CD4-positive, alpha-beta T cell (primary cell): ENCODE results near the gene PINLYP. TPM values are rescaled to one million over a fixed set of nuclear protein-coding genes. Genes with fewer than 3 reads are reported as not detected.
A peak's percentile ranks its signal among the peaks of the same experiment; 100 is the strongest.

ENCODE experiments used
- ATAC-seq: fragments of 200-7000 bp; cut with Tn5 transposase; one replicate; pipeline ENCODE4 v1.10.0; 2022; ENCODE audit warnings: mild to moderate bottlenecking; ENCODE audit not compliant: poor library complexity
- CTCF ChIA-PET: fragments of 350-600 bp; sonication (Branson Sonifier 250); formaldehyde crosslinking; loops from one replicate; lab custom pipeline; 2021; ENCODE audit warnings: antibody characterized with exemption, inconsistent platforms; lab: Charles Lee
- POLR2A ChIA-PET: fragments of 350-600 bp; sonication (Branson Sonifier 250); formaldehyde crosslinking; loops from one replicate; lab custom pipeline; 2021; ENCODE audit warnings: antibody characterized with exemption, inconsistent platforms; lab: Charles Lee
- DNase-seq, 14 experiments: peaks; one replicate each; pipeline ENCODE4 v3.0.0-alpha.2; 2013 to 2020; ENCODE audit warnings: mixed read lengths in 2 of 14
- H3K27ac ChIP-seq, 2 donors: one replicate each; pipeline versions ENCODE4 v1.5.1 to v1.7.0; 2013; ENCODE audit warnings: low read length in 2 of 2, low read depth in 1 of 2, mild to moderate bottlenecking in 1 of 2
- H3K27me3 ChIP-seq, 2 experiments: 1 replicate in 1 of 2; 2 replicates in 1 of 2; pipeline versions ENCODE4 v1.6.1 to v1.7.0; 2013; ENCODE audit warnings: low read length in 2 of 2, control low read depth in 1 of 2, mild to moderate bottlenecking in 1 of 2, moderate library complexity in 1 of 2; ENCODE audit not compliant: insufficient read depth in 2 of 2, control insufficient read depth in 1 of 2
- H3K36me3 ChIP-seq: one replicate; pipeline ENCODE4 v1.6.1; 2013; ENCODE audit warnings: low read length, control low read depth; ENCODE audit not compliant: insufficient read depth
- H3K4me1 ChIP-seq: one replicate; pipeline ENCODE4 v1.6.1; 2013; ENCODE audit warnings: low read length, control low read depth; ENCODE audit not compliant: insufficient read depth
- H3K4me3 ChIP-seq: one replicate; pipeline ENCODE4 v1.5.1; 2013; ENCODE audit warnings: mild to moderate bottlenecking, low read length, moderate library complexity
- H3K9me3 ChIP-seq, 2 experiments: 1 replicate in 1 of 2; 2 replicates in 1 of 2; pipeline versions ENCODE4 v1.6.1 to v1.7.0; 2013; ENCODE audit warnings: low read length in 2 of 2, mild to moderate bottlenecking in 2 of 2, control low read depth in 1 of 2, moderate library complexity in 1 of 2; ENCODE audit not compliant: control insufficient read depth in 1 of 2, insufficient read depth in 1 of 2
- H3K27ac Mint-ChIP-seq: one replicate; pipeline ENCODE4 v1.8.0; 2020; ENCODE audit warnings: mixed read lengths
- H3K27me3 Mint-ChIP-seq: one replicate; pipeline ENCODE4 v1.8.0; 2021; ENCODE audit warnings: mixed read lengths
- H3K36me3 Mint-ChIP-seq: one replicate; pipeline ENCODE4 v1.8.0; 2021; ENCODE audit warnings: low read depth, mixed read lengths
- H3K4me1 Mint-ChIP-seq: one replicate; pipeline ENCODE4 v1.8.0; 2021; ENCODE audit warnings: low read depth, mixed read lengths
- H3K4me3 Mint-ChIP-seq: one replicate; pipeline ENCODE4 v1.8.0; 2020; ENCODE audit warnings: mild to moderate bottlenecking, mixed read lengths
- H3K9me3 Mint-ChIP-seq: one replicate; pipeline ENCODE4 v1.8.0; 2020; ENCODE audit warnings: mixed read lengths
- CTCF ChIP-seq: fragments of 200-600 bp; IDR thresholded peaks from one replicate; pipeline ENCODE4 v1.8.0; 2022; ENCODE audit warnings: antibody characterized with exemption, mild to moderate bottlenecking
- intact Hi-C, 2 experiments: fragments of 100-400 bp; cut with DNase I in 1 of 2; cut with micrococcal nuclease in 1 of 2; formaldehyde crosslinking; loops; one replicate each; pipeline versions ENCODE4 v1.15.1 to v1.9.0; 2023 to 2025; cut with DNase I, micrococcal nuclease
- total RNA-seq, 174 experiments: library from RNA in 2 of 174; stranded (reverse) in 2 of 174; gene quantifications; one replicate each; pipeline ENCODE4 v1.2.3 and lab custom pipeline; 2021 to 2026

Gene PINLYP
- total RNA-seq, 2 experiments from 2014 or later: not detected

GRCh38 chr19:43589678-43590077 lies 14.1 kb downstream of the PINLYP start:
- intact Hi-C loops: loop anchor here in 1 of 2 experiments (5.0 kb wide), 1 partner anchor 52 kb away; no protein-coding TSS in a partner anchor
- ATAC-seq (no peak), DNase-seq (peak in 1 of 14 experiments; percentile 11)
- TF ChIP-seq CTCF: no peak
- H3K4me1 ChIP-seq: peaks cover 17% of the 10 kb centered on the region
- H3K36me3 ChIP-seq: peaks cover 13% of the 10 kb centered on the region
- H3K9me3 Mint-ChIP-seq: no peaks in the 10 kb centered on the region
- H3K27ac ChIP-seq: no peak overlapping the region
- peak overlapping the region; percentile 16 for H3K27ac Mint-ChIP-seq
- no peak overlapping the region for H3K4me3 Mint-ChIP-seq
- no peaks in the 10 kb centered on the region for H3K27me3 Mint-ChIP-seq
- no peak overlapping the region for H3K4me3 ChIP-seq
- peaks cover 21% of the 10 kb centered on the region for H3K4me1 Mint-ChIP-seq
- no peaks in the 10 kb centered on the region for H3K27me3 ChIP-seq
- no peaks in the 10 kb centered on the region for H3K9me3 ChIP-seq
- CTCF ChIA-PET: interaction anchor here (1.5 kb wide), 1 partner anchor 35 kb away, joined by 6 read pairs; no protein-coding TSS in a partner anchor
- H3K36me3 Mint-ChIP-seq: peaks cover 23% of the 10 kb centered on the region
- POLR2A ChIA-PET: no interaction called here

- ChIA-PET CTCF (interaction anchor here (0.7 kb wide), 1 partner anchor 144 kb away, joined by 3 read pairs; no protein-coding TSS in a partner anchor), POLR2A (interaction anchor here (0.6 kb wide), 1 partner anchor 57 kb away, joined by 3 read pairs; no protein-coding TSS in a partner anchor)
- ATAC-seq (no peak), DNase-seq (no peak)
- Mint-ChIP-seq H3K4me3 (no peak overlapping the region), H3K27ac (no peak overlapping the region), H3K36me3 (peaks cover 41% of the 10 kb centered on the region), H3K9me3 (no peaks in the 10 kb centered on the region), H3K27me3 (no peaks in the 10 kb centered on the region), H3K4me1 (peaks cover 42% of the 10 kb centered on the region)
- Histone ChIP-seq H3K27ac (no peak overlapping the region), H3K4me3 (no peak overlapping the region), H3K9me3 (no peaks in the 10 kb centered on the region), H3K36me3 (peaks cover 13% of the 10 kb centered on the region), H3K27me3 (no peaks in the 10 kb centered on the region), H3K4me1 (peaks cover 39% of the 10 kb centered on the region)
- TF ChIP-seq CTCF: no peak
- intact Hi-C loops: loop anchor here in 1 of 2 experiments (5.0 kb wide), 1 partner anchor 55 kb away; no protein-coding TSS in a partner anchor
Observed at GRCh38 chr19:43591904-43592772, 16.5 kb downstream of the PINLYP start.

GRCh38 chr19:43592800-43593350 lies 17.3 kb downstream of the PINLYP start:
- no peak overlapping the region for H3K27ac ChIP-seq
- no peaks in the 10 kb centered on the region for H3K27me3 ChIP-seq
- POLR2A ChIA-PET: no interaction called here
- no peaks in the 10 kb centered on the region for H3K9me3 ChIP-seq
- DNase-seq (no peak), ATAC-seq (no peak)
- Mint-ChIP-seq H3K4me3 (no peak overlapping the region), H3K27me3 (no peaks in the 10 kb centered on the region), H3K4me1 (peaks cover 50% of the 10 kb centered on the region), H3K27ac (peak overlapping the region; percentile 75), H3K36me3 (peaks cover 45% of the 10 kb centered on the region), H3K9me3 (no peaks in the 10 kb centered on the region)
- CTCF ChIA-PET: no interaction called here
- peaks cover 13% of the 10 kb centered on the region for H3K36me3 ChIP-seq
- TF ChIP-seq CTCF: no peak
- no peak overlapping the region for H3K4me3 ChIP-seq
- H3K4me1 ChIP-seq: peaks cover 47% of the 10 kb centered on the region
- intact Hi-C loops: loop anchor here in 1 of 2 experiments (5.0 kb wide), 1 partner anchor 56 kb away; no protein-coding TSS in a partner anchor
